M059J (cell line): ENCODE data around the gene RFC4. TPM values are rescaled to one million over a fixed set of nuclear protein-coding genes. Genes with fewer than 3 reads are reported as not detected.
A peak's percentile ranks its signal among the peaks of the same experiment; 100 is the strongest.
"Not testable (repeated sequence)": the region's sequence is repeated elsewhere in the genome, so short reads cannot be mapped to it uniquely, and the experiment has no call there.

Source experiments
- DNase-seq: peaks from one replicate; pipeline ENCODE4 v3.0.0-alpha.2; 2012; ENCODE audit warnings: low read depth
- total RNA-seq: library from RNA; depleted of rRNA; stranded (reverse); fragments of >200 nt; shearing (Covaris generic); gene quantifications from 2 replicates; pipeline ENCODE4 v1.2.3, GENCODE V29; 2014; rRNA removed

The RFC4 gene, protein sequence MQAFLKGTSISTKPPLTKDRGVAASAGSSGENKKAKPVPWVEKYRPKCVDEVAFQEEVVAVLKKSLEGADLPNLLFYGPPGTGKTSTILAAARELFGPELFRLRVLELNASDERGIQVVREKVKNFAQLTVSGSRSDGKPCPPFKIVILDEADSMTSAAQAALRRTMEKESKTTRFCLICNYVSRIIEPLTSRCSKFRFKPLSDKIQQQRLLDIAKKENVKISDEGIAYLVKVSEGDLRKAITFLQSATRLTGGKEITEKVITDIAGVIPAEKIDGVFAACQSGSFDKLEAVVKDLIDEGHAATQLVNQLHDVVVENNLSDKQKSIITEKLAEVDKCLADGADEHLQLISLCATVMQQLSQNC
- total RNA-seq: 113 and 141 TPM in 2 replicates

- DNase-seq: peak; percentile 82
These were observed at the start of gene RFC4 for GRCh38 chr3:186806089-186807055. RFC4 (minus strand) TSS chr3:186806482; CDS start chr3:186804713, 1,769 bp downstream.

DNA sequence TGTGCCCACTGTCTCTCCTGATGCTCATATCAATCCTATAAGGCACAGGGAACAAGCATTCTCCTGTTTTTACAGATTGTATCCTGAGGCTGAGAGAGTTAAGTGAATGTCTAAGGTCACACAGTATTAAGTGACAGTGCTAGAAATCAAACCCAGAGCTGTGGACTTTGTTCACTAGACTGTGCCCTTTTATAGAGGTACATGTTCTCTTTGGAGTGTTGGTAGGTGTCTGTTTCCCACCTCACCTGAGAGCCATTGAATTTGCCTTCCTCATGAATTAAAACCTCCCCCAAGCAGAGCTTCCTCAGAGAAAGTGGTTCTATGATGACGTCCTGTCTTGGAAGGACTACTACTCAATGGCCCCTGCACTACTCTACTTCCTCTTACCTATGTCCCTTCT lies 48.7 kb upstream of the RFC4 start:
- DNase-seq: no peak

GRCh38 chr3:186854146-186854545 lies 47.9 kb upstream of the RFC4 start:
- no peak for DNase-seq

DNA sequence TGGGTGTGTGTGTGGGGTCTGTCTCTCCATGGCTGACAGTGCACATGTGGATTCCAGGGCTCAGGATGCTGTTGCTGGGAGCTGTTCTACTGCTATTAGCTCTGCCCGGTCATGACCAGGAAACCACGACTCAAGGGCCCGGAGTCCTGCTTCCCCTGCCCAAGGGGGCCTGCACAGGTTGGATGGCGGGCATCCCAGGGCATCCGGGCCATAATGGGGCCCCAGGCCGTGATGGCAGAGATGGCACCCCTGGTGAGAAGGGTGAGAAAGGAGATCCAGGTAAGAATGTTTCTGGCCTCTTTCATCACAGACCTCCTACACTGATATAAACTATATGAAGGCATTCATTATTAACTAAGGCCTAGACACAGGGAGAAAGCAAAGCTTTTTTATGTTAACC lies 46.7 kb upstream of the RFC4 start:
- DNase-seq: no peak

- DNase-seq: not testable (repeated sequence)
These were observed 45.6 kb upstream of the RFC4 start for GRCh38 chr3:186851835-186852234.

GRCh38 chr3:186849374-186849975 lies 43.2 kb upstream of the RFC4 start:
- peak; percentile 44 for DNase-seq

- no peak for DNase-seq
These were observed 41.2 kb upstream of the RFC4 start for GRCh38 chr3:186847437-186847836.

GRCh38 chr3:186845756-186846155 lies 39.5 kb upstream of the RFC4 start:
- no peak for DNase-seq

GRCh38 chr3:186844908-186845307 lies 38.6 kb upstream of the RFC4 start:
- no peak for DNase-seq

DNA sequence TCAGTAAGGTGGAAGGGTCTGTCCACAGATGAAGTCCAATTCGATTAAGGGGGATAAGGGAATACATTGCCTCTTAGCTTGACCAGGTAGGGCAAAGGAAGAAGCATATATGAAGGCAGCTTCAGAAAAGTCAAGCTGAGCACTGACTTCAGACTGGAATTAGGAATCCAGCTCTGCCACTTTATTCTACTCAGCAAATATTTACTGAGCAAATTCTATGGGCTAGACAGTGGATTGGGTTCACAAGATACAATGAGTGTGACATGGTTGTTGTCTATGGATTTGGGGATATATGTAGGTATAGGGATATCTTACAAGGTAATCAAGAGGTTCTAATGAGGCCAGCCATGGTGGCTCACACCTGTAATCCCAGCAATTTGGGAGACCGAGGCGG lies 36.8 kb upstream of the RFC4 start:
- no peak for DNase-seq

GRCh38 chr3:186842426-186843038 lies 36.2 kb upstream of the RFC4 start, which contains the start of gene ADIPOQ:
ADIPOQ (plus strand) TSS chr3:186842710; CDS start chr3:186853059, 10,349 bp downstream.
- DNase-seq: no peak

- no peak for DNase-seq
These were observed 35.3 kb upstream of the RFC4 start for GRCh38 chr3:186841620-186842019.

DNA sequence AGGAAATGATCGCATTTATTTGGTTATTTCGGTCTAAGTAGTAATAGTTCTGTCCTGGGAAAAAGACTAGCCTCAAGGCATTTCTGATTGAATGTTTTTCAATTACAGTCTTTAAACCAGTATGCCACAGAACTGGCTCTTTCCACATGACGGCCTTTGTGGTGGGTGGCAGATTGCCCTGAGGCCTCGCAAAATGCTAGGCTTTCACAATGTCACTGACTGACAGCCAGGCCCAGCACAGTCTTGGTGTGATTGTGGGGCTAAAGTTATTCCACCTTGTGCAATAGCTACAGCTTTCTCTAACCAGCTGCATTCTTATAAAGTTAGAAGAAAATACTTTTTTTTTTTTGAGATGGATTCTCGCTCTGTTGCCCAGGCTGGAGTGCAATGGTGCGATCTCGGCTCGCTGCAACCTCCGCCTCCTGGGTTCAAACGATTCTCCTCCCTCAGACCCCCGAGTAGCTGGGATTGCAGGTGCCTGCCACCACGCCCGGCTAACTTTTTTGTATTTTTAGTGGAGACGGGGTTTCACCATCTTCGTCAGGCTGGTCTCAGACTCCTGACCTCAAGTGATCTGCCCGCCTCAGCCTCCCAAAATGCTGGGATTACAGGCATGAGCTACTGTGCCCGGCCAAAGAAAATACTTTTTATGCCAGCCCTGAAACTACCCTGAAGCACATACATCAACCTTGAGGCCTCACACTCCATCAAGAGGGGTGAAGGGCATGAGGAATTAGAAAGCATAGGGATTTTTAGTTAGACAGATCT lies 33.8 kb upstream of the RFC4 start:
- peak; percentile 87 for DNase-seq

DNA sequence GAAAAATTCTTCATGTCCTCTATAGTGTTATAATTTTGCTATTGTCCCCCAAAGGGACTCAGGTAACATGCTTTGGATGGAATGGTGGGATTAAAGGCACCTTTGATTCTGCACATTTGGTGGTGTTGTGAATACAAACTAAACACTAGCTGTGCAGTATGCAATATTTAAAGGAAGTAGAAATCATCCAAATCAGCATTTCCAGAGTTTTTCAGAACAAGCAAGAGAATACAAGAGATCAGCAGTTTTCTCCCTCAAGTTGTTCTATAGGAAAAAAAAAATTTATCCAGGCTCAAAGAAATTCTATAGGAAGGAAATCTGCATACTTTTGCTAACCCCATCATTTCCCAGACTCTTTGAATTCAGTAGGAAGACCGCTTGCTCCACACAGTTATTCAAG lies 26.0 kb upstream of the RFC4 start:
- DNase-seq: no peak

GRCh38 chr3:186831798-186832197 lies 25.5 kb upstream of the RFC4 start:
- DNase-seq: no peak

DNA sequence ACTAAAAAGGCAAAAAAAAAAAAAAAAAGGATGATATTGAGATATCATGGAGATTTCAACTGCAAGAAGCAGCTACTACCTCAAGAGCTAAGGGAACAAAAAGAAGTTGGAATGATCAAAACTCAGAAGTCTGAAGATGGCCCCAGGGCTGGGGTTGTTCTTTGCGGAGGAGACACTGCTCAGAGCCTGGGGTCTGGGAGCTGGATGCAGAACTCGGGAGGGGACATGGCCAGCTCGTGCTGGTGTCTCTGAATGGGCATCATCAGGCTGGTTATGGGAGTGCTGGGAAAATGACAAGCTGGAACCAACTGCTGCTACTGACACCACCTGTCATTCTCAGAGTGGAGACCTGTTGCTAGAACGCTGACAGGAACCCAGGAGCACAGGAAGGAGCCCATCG lies 22.1 kb upstream of the RFC4 start:
- no peak for DNase-seq

- peak; percentile 86 for DNase-seq
These were observed 20.9 kb upstream of the RFC4 start for GRCh38 chr3:186826976-186827857.

GRCh38 chr3:186826410-186826975 lies 20.2 kb upstream of the RFC4 start:
- no peak for DNase-seq

DNA sequence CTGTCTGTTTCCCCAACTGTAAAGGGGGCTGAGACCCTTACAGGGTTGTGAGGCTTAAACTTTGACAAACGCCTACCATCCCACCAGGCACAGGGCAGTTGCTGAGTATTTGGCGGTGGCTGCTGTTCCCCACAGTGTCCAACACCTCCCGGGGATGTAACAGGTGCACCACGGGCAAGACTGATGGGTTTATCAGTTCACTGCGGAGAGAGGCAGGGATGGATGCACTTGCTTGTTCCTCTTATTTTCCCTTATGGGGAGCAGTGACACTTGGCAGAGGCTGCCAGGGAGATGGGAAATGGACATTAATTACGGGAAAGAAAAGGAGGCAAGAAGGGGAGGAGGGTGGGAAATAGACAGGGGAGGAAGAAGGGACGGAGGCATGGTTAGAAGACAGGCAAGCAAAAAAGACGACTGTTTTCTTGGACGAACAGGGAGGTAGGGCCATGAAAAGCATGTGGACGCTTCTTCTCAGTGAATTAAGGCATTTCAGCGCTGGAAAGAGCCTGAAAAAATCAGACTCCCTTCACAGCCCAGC lies 19.7 kb upstream of the RFC4 start:
- no peak for DNase-seq
